K562 (cell line): ENCODE results near the gene RAB25. TPM values are rescaled to one million over a fixed set of nuclear protein-coding genes. Genes with fewer than 3 reads are reported as not detected.

Source experiments
- BCL6 ChIP-seq: fragments of 250-450 bp; sonication (Bioruptor Pico); IDR thresholded peaks from 2 replicates; pipeline ENCODE4 v1.4.0; 2020
- CBX2 ChIP-seq: fragments of 200-600 bp; sonication (generic); IDR thresholded peaks from one replicate; pipeline ENCODE4 v1.6.1; 2012; ENCODE audit warnings: mild to moderate bottlenecking, low read length, inconsistent platforms; ENCODE audit not compliant: insufficient read depth, poor library complexity, severe bottlenecking
- CEBPG ChIP-seq, 3 experiments: fragments of 200-800 bp in 1 of 3; sonication (Bioruptor generic) in 1 of 3; sonication (generic) in 1 of 3; formaldehyde crosslinking in 1 of 3; IDR thresholded peaks in 2 of 3; conservative IDR thresholded peaks in 1 of 3; 2 replicates each; pipeline versions ENCODE4 v1.6.1 to v1.8.0; 2016 to 2022; ENCODE audit warnings: missing compliant biosample characterization in 2 of 3, missing genetic modification characterization in 2 of 3, mild to moderate bottlenecking in 1 of 3, missing genetic modification reagents in 1 of 3
- CREB5 ChIP-seq: fragments of 250-450 bp; sonication (Bioruptor Pico); IDR thresholded peaks from 2 replicates; pipeline ENCODE4 v1.5.0; 2020; ENCODE audit warnings: mild to moderate bottlenecking
- ETS2 ChIP-seq: IDR thresholded peaks from 2 replicates; pipeline ENCODE4 v1.6.1; 2016; ENCODE audit warnings: borderline replicate concordance, missing genetic modification characterization, mild to moderate bottlenecking, moderate library complexity, missing compliant biosample characterization; ENCODE audit not compliant: poor library complexity, severe bottlenecking
- FOXK2 ChIP-seq, 2 experiments: fragments of 450-650 bp; IDR thresholded peaks in 1 of 2; conservative IDR thresholded peaks in 1 of 2; 2 replicates each; pipeline ENCODE4 v1.6.1; 2016; ENCODE audit warnings: low read depth in 2 of 2, mild to moderate bottlenecking in 1 of 2
- HDAC1 ChIP-seq, 2 experiments: fragments of 450-650 bp; IDR thresholded peaks; 2 replicates each; pipeline ENCODE4 v1.6.1; 2016 to 2017; ENCODE audit warnings: inconsistent platforms in 1 of 2, mild to moderate bottlenecking in 1 of 2, moderate library complexity in 1 of 2
- HNRNPK ChIP-seq: fragments of 200-400 bp; formaldehyde crosslinking; IDR thresholded peaks from one replicate; pipeline ENCODE4 v1.6.1; 2018; ENCODE audit warnings: mild to moderate bottlenecking, low read depth, low read length; ENCODE audit not compliant: poor library complexity, severe bottlenecking
- MAZ ChIP-seq, 2 experiments: fragments of 450-650 bp in 1 of 2; sonication (generic) in 1 of 2; formaldehyde crosslinking; IDR thresholded peaks in 1 of 2; conservative IDR thresholded peaks in 1 of 2; 2 replicates each; pipeline versions ENCODE4 v1.4.0 to v1.5.0; 2020; ENCODE audit warnings: mild to moderate bottlenecking in 1 of 2, missing genetic modification reagents in 1 of 2
- MEF2D ChIP-seq: conservative IDR thresholded peaks from 2 replicates; pipeline ENCODE4 v1.6.1; 2016; ENCODE audit warnings: low read depth, missing genetic modification characterization, missing compliant biosample characterization
- PHF21A ChIP-seq: fragments of 450-650 bp; IDR thresholded peaks from 2 replicates; pipeline ENCODE4 v1.6.1; 2017; ENCODE audit warnings: low read depth, borderline replicate concordance
- RFX7 ChIP-seq: fragments of 250-450 bp; sonication (Bioruptor Pico); IDR thresholded peaks from 2 replicates; pipeline ENCODE4 v1.5.1; 2021; ENCODE audit warnings: mild to moderate bottlenecking
- RHOXF2B ChIP-seq: fragments of 250-450 bp; sonication (Bioruptor Pico); conservative IDR thresholded peaks from 2 replicates; pipeline ENCODE4 v1.5.1; 2021
- RNF2 ChIP-seq: sonication (generic); IDR thresholded peaks from 2 replicates; pipeline ENCODE4 v1.6.1; 2016
- STAT5A ChIP-seq: IDR thresholded peaks from 2 replicates; pipeline ENCODE4 v1.6.1; 2012; ENCODE audit warnings: low read length, inconsistent platforms, borderline replicate concordance
- ZKSCAN3 ChIP-seq: fragments of 250-450 bp; sonication (Bioruptor Pico); IDR thresholded peaks from 2 replicates; pipeline ENCODE4 v1.4.0; 2020
- ZKSCAN8 ChIP-seq: fragments of 200-800 bp; sonication (Bioruptor generic); IDR thresholded peaks from 2 replicates; pipeline ENCODE4 v1.6.1; 2016; ENCODE audit warnings: missing genetic modification characterization, missing compliant biosample characterization
- ZNF224 ChIP-seq: sonication (generic); formaldehyde crosslinking; IDR thresholded peaks from 2 replicates; pipeline ENCODE4 v1.8.0; 2022; ENCODE audit warnings: mild to moderate bottlenecking, missing genetic modification reagents
- ZSCAN32 ChIP-seq: fragments of 450-650 bp; formaldehyde crosslinking; IDR thresholded peaks from 2 replicates; pipeline ENCODE4 v1.4.0; 2020; ENCODE audit warnings: mild to moderate bottlenecking, moderate library complexity
- polyA plus RNA-seq, 8 experiments: library from polyadenylated mRNA; depleted of rRNA in 4 of 8; stranded (reverse) in 5 of 8; unstranded in 3 of 8; fragments of >200 nt; fragmentation: Nextera tagmentation in 2 of 8; fragmentation: Illumina TruSeq in 1 of 8; extraction: Ambion mirVana in 2 of 8; extraction: Trizol in 1 of 8; gene quantifications; 2 replicates each; pipeline versions ENCODE4 v1.2.1 to v1.2.3, GENCODE V29; 2011 to 2014; ENCODE audit warnings: inconsistent platforms in 1 of 8, missing spikeins in 1 of 8
- total RNA-seq, 7 experiments: library from RNA; depleted of rRNA in 6 of 7; stranded (reverse); fragments of >200 nt in 6 of 7; fragmentation: Illumina TruSeq in 2 of 7; extraction: Trizol in 2 of 7; gene quantifications; 2 replicates each; pipeline versions ENCODE4 v1.2.1 to v1.2.3, GENCODE V29; 2011 to 2021; ENCODE audit warnings: low replicate concordance in 1 of 7
- TF ChIP-seq, protein P1 (sequence below): fragments of 250-450 bp; sonication (Bioruptor Pico); IDR thresholded peaks from 2 replicates; pipeline ENCODE4 v1.8.0; 2022; ENCODE audit warnings: moderate library complexity, mild to moderate bottlenecking, inconsistent platforms
- TF ChIP-seq, protein P2 (sequence below): fragments of 450-650 bp; formaldehyde crosslinking; IDR thresholded peaks from 2 replicates; pipeline ENCODE4 v1.4.0; 2022; ENCODE audit warnings: missing genetic modification characterization
- TF ChIP-seq, protein P3 (sequence below): fragments of 250-450 bp; sonication (Bioruptor Pico); IDR thresholded peaks from 2 replicates; pipeline ENCODE4 v1.8.0; 2021; ENCODE audit warnings: moderate library complexity, mild to moderate bottlenecking, inconsistent platforms

Gene RAB25
- total and polyA plus RNA-seq, 9 of the 15 experiments (the other 6 are each of a cell fraction or from before 2014, with no cell fraction given) = 0.10 to 0.27 (median 0.13) TPM; not detected in 6

DNA sequence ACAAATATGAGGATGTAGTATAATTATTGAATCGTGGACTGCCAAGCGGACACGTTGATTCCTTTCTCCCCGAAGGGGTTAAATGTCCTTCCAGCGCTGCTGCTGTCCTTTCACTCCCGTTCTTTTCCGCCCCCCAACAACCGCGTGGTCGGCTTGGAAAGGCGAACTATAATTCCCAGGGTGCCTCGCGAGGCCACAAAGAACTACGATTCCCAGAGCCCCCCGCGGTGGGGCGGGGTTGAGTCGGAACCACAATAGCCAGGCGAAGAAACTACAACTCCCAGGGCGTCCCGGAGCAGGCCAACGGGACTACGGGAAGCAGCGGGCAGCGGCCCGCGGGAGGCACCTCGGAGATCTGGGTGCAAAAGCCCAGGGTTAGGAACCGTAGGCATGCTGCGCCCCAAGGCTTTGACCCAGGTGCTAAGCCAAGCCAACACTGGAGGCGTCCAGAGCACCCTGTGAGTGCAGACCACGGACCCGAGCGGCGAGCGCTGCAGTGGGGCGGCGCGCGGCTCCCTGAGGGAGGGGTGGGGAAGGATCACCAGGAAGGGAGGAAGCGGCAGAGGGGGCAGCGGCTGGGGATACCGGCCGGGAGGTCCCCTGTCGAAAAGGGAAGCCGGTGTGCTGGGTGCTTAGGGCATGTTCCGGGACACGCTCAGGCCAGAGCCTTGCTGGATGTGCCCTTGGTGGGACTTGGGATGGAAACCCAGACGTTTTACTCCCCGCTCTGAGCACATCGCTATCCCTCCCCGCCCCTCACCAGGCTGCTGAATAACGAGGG lies 6.3 kb upstream of the RAB25 start, which contains the start of gene LAMTOR2 (continued):
- TF ChIP-seq STAT5A (no peak), CREB5 (CRISPR knock-in tag) (no peak), HDAC1 (IDR thresholded peaks at IDR 0.05) (peak in 1 of 2 experiments; percentile 86; a peak in 2 of 4 replicates), RFX7 (CRISPR knock-in tag) (no peak), RHOXF2B (CRISPR knock-in tag) (no peak; the same call in 1 of the 2 replicates), MEF2D (tag) (no peak), ETS2 (no peak), HNRNPK (no peak), ZKSCAN3 (CRISPR knock-in tag) (no peak), RNF2 (peak; percentile 90), ZSCAN32 (CRISPR knock-in tag) (no peak), FOXK2 (conservative IDR thresholded peaks at IDR 0.05 in 1 of 2, IDR thresholded peaks at IDR 0.05 in 1 of 2; ENCODE audit: low read depth in 2 of 2) (peak; percentile 69 to 75), PHF21A (no peak), BCL6 (CRISPR knock-in tag) (peak; percentile 1; the same call in 1 of the 2 replicates), MAZ (CRISPR knock-in tag; conservative IDR thresholded peaks at IDR 0.05 in 1 of 2, IDR thresholded peaks at IDR 0.05 in 1 of 2) (peak; percentile 93 to 95), ZNF224 (no peak), ZKSCAN8 (CRISPR knock-in tag) (peak; percentile 80; the same call in 1 of the 2 replicates), CBX2 (no peak), CEBPG (CRISPR knock-in tag; IDR thresholded peaks at IDR 0.05) (no peak), CEBPG (tag; conservative IDR thresholded peaks at IDR 0.05 in 1 of 2, IDR thresholded peaks at IDR 0.05 in 1 of 2) (no peak)
- TF ChIP-seq, protein P1, sequence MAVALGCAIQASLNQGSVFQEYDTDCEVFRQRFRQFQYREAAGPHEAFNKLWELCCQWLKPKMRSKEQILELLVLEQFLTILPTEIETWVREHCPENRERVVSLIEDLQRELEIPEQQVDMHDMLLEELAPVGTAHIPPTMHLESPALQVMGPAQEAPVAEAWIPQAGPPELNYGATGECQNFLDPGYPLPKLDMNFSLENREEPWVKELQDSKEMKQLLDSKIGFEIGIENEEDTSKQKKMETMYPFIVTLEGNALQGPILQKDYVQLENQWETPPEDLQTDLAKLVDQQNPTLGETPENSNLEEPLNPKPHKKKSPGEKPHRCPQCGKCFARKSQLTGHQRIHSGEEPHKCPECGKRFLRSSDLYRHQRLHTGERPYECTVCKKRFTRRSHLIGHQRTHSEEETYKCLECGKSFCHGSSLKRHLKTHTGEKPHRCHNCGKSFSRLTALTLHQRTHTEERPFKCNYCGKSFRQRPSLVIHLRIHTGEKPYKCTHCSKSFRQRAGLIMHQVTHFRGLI (CRISPR knock-in tag) = no peak
- TF ChIP-seq, protein P2, sequence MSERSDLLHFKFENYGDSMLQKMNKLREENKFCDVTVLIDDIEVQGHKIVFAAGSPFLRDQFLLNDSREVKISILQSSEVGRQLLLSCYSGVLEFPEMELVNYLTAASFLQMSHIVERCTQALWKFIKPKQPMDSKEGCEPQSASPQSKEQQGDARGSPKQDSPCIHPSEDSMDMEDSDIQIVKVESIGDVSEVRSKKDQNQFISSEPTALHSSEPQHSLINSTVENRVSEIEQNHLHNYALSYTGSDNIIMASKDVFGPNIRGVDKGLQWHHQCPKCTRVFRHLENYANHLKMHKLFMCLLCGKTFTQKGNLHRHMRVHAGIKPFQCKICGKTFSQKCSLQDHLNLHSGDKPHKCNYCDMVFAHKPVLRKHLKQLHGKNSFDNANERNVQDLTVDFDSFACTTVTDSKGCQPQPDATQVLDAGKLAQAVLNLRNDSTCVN (CRISPR knock-in tag) = no peak
- TF ChIP-seq, protein P3, sequence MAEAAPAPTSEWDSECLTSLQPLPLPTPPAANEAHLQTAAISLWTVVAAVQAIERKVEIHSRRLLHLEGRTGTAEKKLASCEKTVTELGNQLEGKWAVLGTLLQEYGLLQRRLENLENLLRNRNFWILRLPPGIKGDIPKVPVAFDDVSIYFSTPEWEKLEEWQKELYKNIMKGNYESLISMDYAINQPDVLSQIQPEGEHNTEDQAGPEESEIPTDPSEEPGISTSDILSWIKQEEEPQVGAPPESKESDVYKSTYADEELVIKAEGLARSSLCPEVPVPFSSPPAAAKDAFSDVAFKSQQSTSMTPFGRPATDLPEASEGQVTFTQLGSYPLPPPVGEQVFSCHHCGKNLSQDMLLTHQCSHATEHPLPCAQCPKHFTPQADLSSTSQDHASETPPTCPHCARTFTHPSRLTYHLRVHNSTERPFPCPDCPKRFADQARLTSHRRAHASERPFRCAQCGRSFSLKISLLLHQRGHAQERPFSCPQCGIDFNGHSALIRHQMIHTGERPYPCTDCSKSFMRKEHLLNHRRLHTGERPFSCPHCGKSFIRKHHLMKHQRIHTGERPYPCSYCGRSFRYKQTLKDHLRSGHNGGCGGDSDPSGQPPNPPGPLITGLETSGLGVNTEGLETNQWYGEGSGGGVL = no peak
